SK-N-SH (cell line): ENCODE data around the gene CHCHD3.

Experiments
- JUND ChIP-seq: IDR thresholded peaks from 2 replicates; pipeline ENCODE4 v1.4.0; 2012
- NFIC ChIP-seq: IDR thresholded peaks from 2 replicates; pipeline ENCODE4 v1.4.0; 2012; ENCODE audit warnings: borderline replicate concordance
- TF ChIP-seq, protein P1 (sequence below): IDR thresholded peaks from 2 replicates; pipeline ENCODE4 v1.4.0; 2012; ENCODE audit warnings: low read depth
- TF ChIP-seq, protein P2 (sequence below): fragments of 200-600 bp; sonication (generic); IDR thresholded peaks from 2 replicates; pipeline ENCODE4 v1.6.1; 2017; ENCODE audit warnings: antibody characterized with exemption, mild to moderate bottlenecking, moderate library complexity

DNA sequence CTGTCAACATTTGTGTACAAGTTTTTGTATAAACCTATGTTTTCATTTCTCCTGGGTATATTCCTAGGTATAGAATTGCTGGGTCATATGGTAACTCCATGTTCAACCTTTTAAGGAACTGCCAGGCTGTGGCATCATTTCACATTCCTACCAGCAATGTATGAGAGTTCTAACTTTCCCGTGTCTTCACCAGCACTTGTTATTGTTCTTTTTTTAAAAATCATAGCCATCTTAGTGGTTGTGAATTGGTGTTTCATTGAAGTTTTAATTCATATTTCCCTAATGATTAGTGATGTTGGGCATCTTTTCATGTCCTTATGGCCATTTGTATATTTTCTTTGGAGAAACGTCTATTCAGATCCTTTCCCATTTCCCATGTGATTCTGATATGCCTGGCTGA lies 312.6 kb downstream of the CHCHD3 start:
- TF ChIP-seq, protein P1, sequence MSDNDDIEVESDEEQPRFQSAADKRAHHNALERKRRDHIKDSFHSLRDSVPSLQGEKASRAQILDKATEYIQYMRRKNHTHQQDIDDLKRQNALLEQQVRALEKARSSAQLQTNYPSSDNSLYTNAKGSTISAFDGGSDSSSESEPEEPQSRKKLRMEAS: no peak
- TF ChIP-seq NFIC: no peak
- TF ChIP-seq, protein P2, sequence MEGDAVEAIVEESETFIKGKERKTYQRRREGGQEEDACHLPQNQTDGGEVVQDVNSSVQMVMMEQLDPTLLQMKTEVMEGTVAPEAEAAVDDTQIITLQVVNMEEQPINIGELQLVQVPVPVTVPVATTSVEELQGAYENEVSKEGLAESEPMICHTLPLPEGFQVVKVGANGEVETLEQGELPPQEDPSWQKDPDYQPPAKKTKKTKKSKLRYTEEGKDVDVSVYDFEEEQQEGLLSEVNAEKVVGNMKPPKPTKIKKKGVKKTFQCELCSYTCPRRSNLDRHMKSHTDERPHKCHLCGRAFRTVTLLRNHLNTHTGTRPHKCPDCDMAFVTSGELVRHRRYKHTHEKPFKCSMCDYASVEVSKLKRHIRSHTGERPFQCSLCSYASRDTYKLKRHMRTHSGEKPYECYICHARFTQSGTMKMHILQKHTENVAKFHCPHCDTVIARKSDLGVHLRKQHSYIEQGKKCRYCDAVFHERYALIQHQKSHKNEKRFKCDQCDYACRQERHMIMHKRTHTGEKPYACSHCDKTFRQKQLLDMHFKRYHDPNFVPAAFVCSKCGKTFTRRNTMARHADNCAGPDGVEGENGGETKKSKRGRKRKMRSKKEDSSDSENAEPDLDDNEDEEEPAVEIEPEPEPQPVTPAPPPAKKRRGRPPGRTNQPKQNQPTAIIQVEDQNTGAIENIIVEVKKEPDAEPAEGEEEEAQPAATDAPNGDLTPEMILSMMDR: no peak
- no peak for TF ChIP-seq JUND
